Neuronal stem cell (in vitro differentiated cells): ENCODE results near the gene TTC28.
"Not testable (repeated sequence)": the region's sequence is repeated elsewhere in the genome, so short reads cannot be mapped to it uniquely, and the experiment has no call there.

ENCODE experiments used
- DNase-seq: peaks from one replicate; pipeline ENCODE4 v3.0.0-alpha.2; 2013; ENCODE audit warnings: low spot score
- H2AFZ ChIP-seq: one replicate; pipeline ENCODE4 v1.6.1; 2013; ENCODE audit warnings: mild to moderate bottlenecking, low read length, inconsistent platforms
- H2AK5ac ChIP-seq: 2 replicates; pipeline ENCODE4 v1.6.1; 2013; ENCODE audit warnings: low read depth, mild to moderate bottlenecking, inconsistent platforms, low read length, moderate library complexity, mixed read lengths
- H2BK120ac ChIP-seq: 2 replicates; pipeline ENCODE4 v1.6.1; 2013; ENCODE audit warnings: low read depth, mild to moderate bottlenecking, inconsistent platforms, low read length, moderate library complexity, mixed read lengths
- H2BK12ac ChIP-seq: one replicate; pipeline ENCODE4 v1.6.1; 2013; ENCODE audit warnings: low read length, inconsistent platforms
- H2BK15ac ChIP-seq: 2 replicates; pipeline ENCODE4 v1.6.1; 2013; ENCODE audit warnings: mild to moderate bottlenecking, low read length, inconsistent platforms, mixed read lengths
- H2BK5ac ChIP-seq: one replicate; pipeline ENCODE4 v1.6.1; 2013; ENCODE audit warnings: inconsistent platforms, mild to moderate bottlenecking, low read length, moderate library complexity
- H3K14ac ChIP-seq: one replicate; pipeline ENCODE4 v1.6.1; 2013; ENCODE audit warnings: low read length, inconsistent platforms
- H3K18ac ChIP-seq: 2 replicates; pipeline ENCODE4 v1.6.1; 2013; ENCODE audit warnings: low read length, inconsistent platforms
- H3K23ac ChIP-seq: 2 replicates; pipeline ENCODE4 v1.6.1; 2013; ENCODE audit warnings: low read depth, mild to moderate bottlenecking, mixed read lengths, low read length, inconsistent platforms; ENCODE audit not compliant: poor library complexity
- H3K27ac ChIP-seq: replicated peaks from 3 replicates; pipeline ENCODE4 v1.5.1; 2013; ENCODE audit warnings: low read length, inconsistent platforms
- H3K27me3 ChIP-seq, 3 experiments: 2 replicates each; pipeline ENCODE4 v1.6.1; 2013; ENCODE audit warnings: low read length in 3 of 3, mild to moderate bottlenecking in 2 of 3, inconsistent platforms in 1 of 3, low read depth in 1 of 3, mixed read lengths in 1 of 3, moderate library complexity in 1 of 3; ENCODE audit not compliant: control insufficient read depth in 3 of 3, insufficient read depth in 3 of 3
- H3K36me3 ChIP-seq, 2 donors: replicated peaks in 1 of 2; 2 replicates each; pipeline ENCODE4 v1.6.1; 2013; ENCODE audit warnings: low read length in 2 of 2; ENCODE audit not compliant: control insufficient read depth in 2 of 2, insufficient read depth in 2 of 2
- H3K4ac ChIP-seq: 2 replicates; pipeline ENCODE4 v1.6.1; 2013; ENCODE audit warnings: inconsistent platforms, mild to moderate bottlenecking, low read length, moderate library complexity
- H3K4me1 ChIP-seq, 2 donors: 1 replicate in 1 of 2; 2 replicates in 1 of 2; pipeline ENCODE4 v1.6.1; 2013; ENCODE audit warnings: low read length in 2 of 2, low read depth in 1 of 2; ENCODE audit not compliant: control insufficient read depth in 2 of 2, insufficient read depth in 1 of 2
- H3K4me2 ChIP-seq: one replicate; pipeline ENCODE4 v1.6.1; 2013; ENCODE audit warnings: mild to moderate bottlenecking, low read length, inconsistent platforms; ENCODE audit not compliant: insufficient read depth, poor library complexity, severe bottlenecking
- H3K4me3 ChIP-seq, 2 donors: 2 replicates each; pipeline ENCODE4 v1.5.1; 2013; ENCODE audit warnings: low read length in 2 of 2, mild to moderate bottlenecking in 2 of 2, inconsistent platforms in 1 of 2, moderate library complexity in 1 of 2
- H3K79me1 ChIP-seq: one replicate; pipeline ENCODE4 v1.6.1; 2013; ENCODE audit warnings: low read depth, mild to moderate bottlenecking, inconsistent platforms, low read length, moderate library complexity
- H3K9ac ChIP-seq: one replicate; pipeline ENCODE4 v1.6.1; 2013; ENCODE audit warnings: mild to moderate bottlenecking, low read depth, low read length, inconsistent platforms; ENCODE audit not compliant: poor library complexity
- H3K9me3 ChIP-seq, 2 donors: replicated peaks in 1 of 2; 2 replicates each; pipeline versions ENCODE3 to v1.6.1; 2013; ENCODE audit warnings: low read length in 2 of 2, mild to moderate bottlenecking in 2 of 2, inconsistent platforms in 1 of 2, low read depth in 1 of 2, mixed read lengths in 1 of 2, moderate library complexity in 1 of 2; ENCODE audit not compliant: control insufficient read depth in 2 of 2, insufficient read depth in 1 of 2
- H4K8ac ChIP-seq: one replicate; pipeline ENCODE4 v1.6.1; 2013; ENCODE audit warnings: low read depth, mild to moderate bottlenecking, inconsistent platforms, low read length, moderate library complexity
- H4K91ac ChIP-seq: one replicate; pipeline ENCODE4 v1.6.1; 2013; ENCODE audit warnings: low read length, low read depth, mild to moderate bottlenecking, inconsistent platforms; ENCODE audit not compliant: poor library complexity
- WGBS, 2 donors: extraction: QIAGEN DNeasy Blood & Tissue Kit; methylation state at CpG; one replicate each; pipeline ENCODE4 v1.1.7; 2013; ENCODE audit warnings: missing lambda C conversion rate in 2 of 2, mixed read lengths in 1 of 2; ENCODE audit not compliant: insufficient read length in 2 of 2, insufficient replicate concordance in 1 of 2; ENCODE audit errors: extremely low coverage in 2 of 2; 5-methylcytosine and 5-hydroxymethylcytosine counted together

The TTC28 gene

DNA sequence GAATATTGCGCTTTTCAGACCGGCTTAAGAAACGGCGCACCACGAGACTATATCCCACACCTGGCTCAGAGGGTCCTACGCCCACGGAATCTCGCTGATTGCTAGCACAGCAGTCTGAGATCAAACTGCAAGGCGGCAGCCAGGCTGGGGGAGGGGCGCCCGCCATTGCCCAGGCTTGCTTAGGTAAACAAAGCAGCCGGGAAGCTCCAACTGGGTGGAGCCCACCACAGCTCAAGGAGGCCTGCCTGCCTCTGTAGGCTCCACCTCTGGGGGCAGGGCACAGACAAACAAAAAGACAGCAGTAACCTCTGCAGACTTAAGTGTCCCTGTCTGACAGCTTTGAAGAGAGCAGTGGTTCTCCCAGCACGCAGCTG, 16.1 kb downstream of the TTC28 start:
- not testable (repeated sequence) for H2BK12ac ChIP-seq, H2AK5ac ChIP-seq
- WGBS, 2 donors, result no CpG with 5 or more reads among the region's 13 CpGs

DNA sequence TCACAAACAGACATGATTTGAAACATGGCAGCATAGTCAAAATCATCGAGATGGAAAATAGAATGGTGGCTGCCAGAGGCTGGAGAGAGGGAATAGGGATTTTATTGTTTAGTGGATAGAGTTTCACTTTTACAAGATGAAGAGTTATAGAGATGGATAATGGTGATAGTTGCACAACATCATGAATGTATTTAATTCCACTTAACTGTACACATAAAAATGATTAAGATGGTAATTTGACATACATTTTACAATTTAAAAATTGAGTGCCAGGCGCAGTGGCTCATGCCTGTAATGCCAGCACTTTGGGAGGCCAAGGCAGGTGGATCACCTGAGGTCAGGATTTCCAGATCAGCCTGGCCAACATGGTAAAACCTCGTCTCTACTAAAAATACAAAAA, 21.2 kb downstream of the TTC28 start:
- WGBS, 2 donors, result no CpG with 5 or more reads among the region's 3 CpGs
- Histone ChIP-seq H3K36me3 (peaks cover 0 to 20% of the 10 kb centered on the region in 2 donors), H4K91ac (no peak overlapping the region), H2BK15ac (no peak overlapping the region), H3K18ac (no peak overlapping the region), H2BK5ac (no peak overlapping the region), H3K4me3 (no peak overlapping the region), H2BK12ac (no peak overlapping the region), H3K4me1 (no peaks in the 10 kb centered on the region), H3K9ac (no peak overlapping the region), H3K4ac (no peak overlapping the region), H4K8ac (no peak overlapping the region), H3K4me2 (no peak overlapping the region), H3K9me3 (peaks cover 0 to 10% of the 10 kb centered on the region in 2 donors), H2AK5ac (no peak overlapping the region), H3K27ac (no peak overlapping the region), H3K27me3 (no peaks in the 10 kb centered on the region), H3K79me1 (peaks cover 1% of the 10 kb centered on the region), H3K14ac (no peak overlapping the region), H2AFZ (no peak overlapping the region), H3K23ac (no peak overlapping the region), H2BK120ac (no peak overlapping the region)
- no peak for DNase-seq

More for the DNA sequence above, 16.1 kb downstream of the TTC28 start:
- H3K18ac ChIP-seq, H3K14ac ChIP-seq, H3K4ac ChIP-seq, H3K36me3 ChIP-seq, H2AFZ ChIP-seq, H3K4me1 ChIP-seq, H3K27me3 ChIP-seq, H3K9ac ChIP-seq, H3K9me3 ChIP-seq, H3K27ac ChIP-seq, H3K79me1 ChIP-seq, H3K4me2 ChIP-seq, DNase-seq, H2BK5ac ChIP-seq, H3K23ac ChIP-seq, H2BK120ac ChIP-seq, H3K4me3 ChIP-seq, H2BK15ac ChIP-seq, H4K8ac ChIP-seq, H4K91ac ChIP-seq: not testable (repeated sequence)

DNA sequence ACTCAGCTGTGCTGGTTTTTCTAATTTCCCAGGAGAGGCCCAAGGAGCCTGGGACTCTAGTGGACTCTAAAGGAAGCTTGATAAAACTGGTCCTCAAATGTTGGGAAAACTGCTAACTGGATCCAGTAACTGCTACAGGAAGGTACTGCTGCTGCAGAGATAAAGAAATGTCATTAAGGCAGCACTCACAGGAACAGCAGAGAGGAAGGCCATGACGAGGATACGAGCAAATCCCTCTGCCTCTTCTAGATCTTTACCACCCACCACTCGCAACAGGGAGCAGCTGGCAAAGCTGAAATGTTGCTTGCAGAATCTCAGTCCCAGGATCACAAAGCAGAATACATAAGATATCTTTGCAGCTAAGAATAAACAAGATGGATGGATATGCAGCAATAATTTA, 23.5 kb downstream of the TTC28 start:
- no peak overlapping the region for H4K91ac ChIP-seq
- no peak overlapping the region for H2AK5ac ChIP-seq
- no peak overlapping the region for H2AFZ ChIP-seq
- no peak overlapping the region for H2BK15ac ChIP-seq
- no peak overlapping the region for H3K18ac ChIP-seq
- H3K4ac ChIP-seq, result no peak overlapping the region
- H3K9ac ChIP-seq, result no peak overlapping the region
- no peak overlapping the region for H2BK5ac ChIP-seq
- H3K14ac ChIP-seq, result no peak overlapping the region
- DNase-seq, result no peak
- no peaks in the 10 kb centered on the region for H3K27me3 ChIP-seq
- no peaks in the 10 kb centered on the region for H3K4me1 ChIP-seq
- peaks cover 3% of the 10 kb centered on the region for H3K79me1 ChIP-seq
- no peak overlapping the region for H3K4me2 ChIP-seq
- H3K27ac ChIP-seq, result no peak overlapping the region
- H3K4me3 ChIP-seq, result no peak overlapping the region
- H3K36me3 ChIP-seq, result peaks cover 0 to 32% of the 10 kb centered on the region in 2 donors
- WGBS, 2 donors, result no CpG with 5 or more reads among the region's 3 CpGs
- no peak overlapping the region for H4K8ac ChIP-seq
- no peak overlapping the region for H2BK12ac ChIP-seq
- H3K23ac ChIP-seq, result no peak overlapping the region
- H3K9me3 ChIP-seq, result peaks cover 0 to 15% of the 10 kb centered on the region in 2 donors
- no peak overlapping the region for H2BK120ac ChIP-seq

DNA sequence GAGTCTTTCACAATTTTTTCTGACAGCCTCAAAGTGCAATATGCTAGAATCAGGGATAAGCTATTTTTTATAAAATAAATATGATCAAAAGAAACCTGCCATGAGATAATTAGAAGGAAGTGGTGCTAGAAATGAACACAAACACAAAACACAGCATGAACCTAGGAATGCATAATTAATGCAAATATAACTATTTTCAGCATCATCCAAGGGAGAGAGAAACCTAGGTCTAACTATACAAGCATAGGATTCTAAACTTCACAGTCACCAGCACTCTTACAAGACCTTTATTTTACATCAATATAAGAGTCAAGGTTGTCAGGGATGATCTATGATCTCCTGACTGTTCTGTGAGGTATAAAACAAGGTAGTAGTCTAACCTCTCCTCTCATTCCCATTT, 29.2 kb downstream of the TTC28 start:
- Histone ChIP-seq H2AK5ac (no peak overlapping the region), H2BK15ac (no peak overlapping the region), H3K23ac (no peak overlapping the region), H2BK120ac (no peak overlapping the region), H4K8ac (no peak overlapping the region), H3K4ac (no peak overlapping the region), H3K9ac (no peak overlapping the region), H4K91ac (no peak overlapping the region), H3K9me3 (peaks cover 2 to 32% of the 10 kb centered on the region in 2 donors), H3K79me1 (peaks cover 2% of the 10 kb centered on the region), H3K18ac (no peak overlapping the region), H3K36me3 (peaks cover 2 to 28% of the 10 kb centered on the region in 2 donors), H2BK5ac (no peak overlapping the region), H2BK12ac (no peak overlapping the region), H3K14ac (no peak overlapping the region), H3K27ac (no peak overlapping the region), H3K4me2 (no peak overlapping the region), H3K27me3 (no peaks in the 10 kb centered on the region), H3K4me3 (no peak overlapping the region), H3K4me1 (no peaks in the 10 kb centered on the region), H2AFZ (no peak overlapping the region)
- no peak for DNase-seq
